Breast epithelium (tissue), 4 donors: ENCODE data around the gene NDUFB4. TPM values are rescaled to one million over a fixed set of nuclear protein-coding genes. Genes with fewer than 3 reads are reported as not detected.

Source experiments
- DNase-seq, 2 donors: peaks; one replicate each; pipeline ENCODE4 v3.0.0-alpha.2; 2019; ENCODE audit warnings: low spot score in 2 of 2
- H3K27ac ChIP-seq, 2 donors: fragments of 200-600 bp; sonication (generic) in 1 of 2; one replicate each; pipeline ENCODE4 v1.5.1; 2016 to 2019; ENCODE audit warnings: mild to moderate bottlenecking in 1 of 2
- H3K27me3 ChIP-seq, 2 donors: fragments of 200-600 bp; sonication (generic) in 1 of 2; one replicate each; pipeline versions ENCODE4 v1.5.1 to v1.6.0; 2017 to 2019; ENCODE audit warnings: control low read depth in 1 of 2, mild to moderate bottlenecking in 1 of 2
- H3K36me3 ChIP-seq: fragments of 200-600 bp; one replicate; pipeline ENCODE4 v1.5.1; 2019
- H3K4me1 ChIP-seq, 2 donors: fragments of 200-600 bp; sonication (generic); one replicate each; pipeline ENCODE4 v1.5.1; 2016 to 2019; ENCODE audit warnings: control low read depth in 1 of 2
- H3K4me3 ChIP-seq, 3 donors: fragments of 200-600 bp; sonication (generic); 1 replicate in 2 of 3; 2 replicates in 1 of 3; pipeline ENCODE4 v1.5.1; 2016 to 2019; ENCODE audit warnings: mild to moderate bottlenecking in 3 of 3, moderate library complexity in 2 of 3
- H3K9me3 ChIP-seq, 2 donors: fragments of 200-600 bp; sonication (generic) in 1 of 2; one replicate each; pipeline ENCODE4 v1.5.1; 2016 to 2019; ENCODE audit warnings: control low read depth in 1 of 2
- CTCF ChIP-seq, 3 donors: fragments of 450-650 bp; IDR thresholded peaks; one replicate each; pipeline ENCODE4 v1.5.1; 2016 to 2017; ENCODE audit warnings: antibody characterized with exemption in 3 of 3, mild to moderate bottlenecking in 3 of 3, moderate library complexity in 3 of 3
- POLR2A ChIP-seq: fragments of 450-650 bp; IDR thresholded peaks from one replicate; pipeline ENCODE4 v1.6.1; 2016; ENCODE audit warnings: antibody characterized with exemption, mild to moderate bottlenecking, moderate library complexity
- POLR2AphosphoS5 ChIP-seq, 3 donors: sonication (generic); formaldehyde crosslinking; IDR thresholded peaks; one replicate each; pipeline ENCODE4 v1.6.1; 2017; ENCODE audit warnings: antibody characterized with exemption in 3 of 3
- intact Hi-C: fragments of 100-400 bp; cut with DNase I; formaldehyde crosslinking; loops from one replicate; pipeline ENCODE4 v1.15.1; 2023; ENCODE audit warnings: low total_unique reads
- total RNA-seq, 3 donors: library from RNA; depleted of rRNA; stranded (reverse); fragments of >200 nt; gene quantifications; one replicate each; pipeline ENCODE4 v1.1.0, GENCODE V29; 2016

NDUFB4 gene
- 100 to 1,000 TPM in 2 of 3 donors, 10 to 100 TPM in 1; 88.4 to 116 (median 106) TPM for total RNA-seq

DNA sequence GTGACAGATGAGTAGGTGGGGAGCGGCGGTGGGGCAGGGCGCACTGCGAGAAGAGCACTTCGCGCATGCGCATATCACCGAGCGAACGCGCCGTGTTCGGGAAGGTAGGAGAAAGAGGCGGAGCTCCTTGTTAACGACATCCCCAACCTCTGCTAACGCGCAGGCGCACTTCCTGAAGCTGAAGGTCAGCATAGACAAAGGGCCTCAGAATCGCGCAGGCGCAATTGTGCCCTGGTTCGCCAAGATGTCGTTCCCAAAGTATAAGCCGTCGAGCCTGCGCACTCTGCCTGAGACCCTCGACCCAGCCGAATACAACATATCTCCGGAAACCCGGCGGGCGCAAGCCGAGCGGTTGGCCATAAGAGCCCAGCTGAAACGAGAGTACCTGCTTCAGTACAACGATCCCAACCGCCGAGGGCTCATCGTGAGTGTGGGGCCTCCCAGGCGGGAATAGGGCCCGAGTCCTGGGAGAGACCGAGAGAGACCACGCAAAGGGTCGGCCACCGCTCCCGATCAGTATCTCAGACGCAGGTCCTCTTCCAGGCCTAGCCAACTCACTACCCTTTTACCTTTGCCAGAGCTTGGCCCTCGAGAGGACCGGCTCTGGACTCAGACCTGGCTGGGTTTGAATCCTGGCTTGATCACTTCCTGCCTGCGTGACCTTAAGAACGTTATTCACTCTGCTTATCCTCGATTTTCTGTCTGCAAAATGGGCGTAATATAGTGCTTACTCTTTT, at the start of gene NDUFB4:
NDUFB4 (plus strand) TSS at position 221 of the 737 bp plus-strand sequence; CDS start at position 245, 24 bp downstream.
- peak; percentile 95 for DNase-seq
- TF ChIP-seq POLR2A (peak; percentile 69), POLR2AphosphoS5 (IDR thresholded peaks at IDR 0.05) (peak; percentile 66 to 97 (median 81)), CTCF (IDR thresholded peaks at IDR 0.05) (no peak)
- no peaks in the 10 kb centered on the region for H3K9me3 ChIP-seq
- H3K36me3 ChIP-seq, result no peaks in the 10 kb centered on the region
- peak within 1 kb of the TSS; percentile 79 to 80 (median 79) for H3K4me3 ChIP-seq
- intact Hi-C loops, result no loop called here
- H3K27me3 ChIP-seq, result no peaks in the 10 kb centered on the region
- H3K4me1 ChIP-seq, result peaks cover 3 to 9% of the 10 kb centered on the region in 2 donors
- H3K27ac ChIP-seq, result peak within 1 kb of the TSS; percentile 95 to 96

DNA sequence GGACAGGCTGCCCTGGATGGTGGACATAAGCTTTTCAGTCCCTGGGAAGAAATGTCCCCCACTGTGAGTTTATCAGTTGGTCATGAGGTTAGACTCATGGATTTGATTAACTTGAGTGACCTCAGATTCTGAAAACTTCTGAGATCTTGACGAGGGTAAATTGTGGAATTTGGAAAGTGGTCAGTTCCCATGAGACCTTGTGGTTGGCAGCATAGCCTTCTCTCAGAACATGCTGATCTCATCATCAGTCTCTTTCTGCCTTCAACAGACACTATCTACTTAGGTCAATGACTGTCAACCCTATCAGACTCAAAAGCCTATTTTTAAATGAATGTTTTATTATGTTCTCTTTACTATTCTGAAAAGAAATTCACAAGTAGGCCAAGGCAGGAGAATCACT, 45.6 kb upstream of the NDUFB4 start:
- H3K27ac ChIP-seq, result no peak overlapping the region

DNA sequence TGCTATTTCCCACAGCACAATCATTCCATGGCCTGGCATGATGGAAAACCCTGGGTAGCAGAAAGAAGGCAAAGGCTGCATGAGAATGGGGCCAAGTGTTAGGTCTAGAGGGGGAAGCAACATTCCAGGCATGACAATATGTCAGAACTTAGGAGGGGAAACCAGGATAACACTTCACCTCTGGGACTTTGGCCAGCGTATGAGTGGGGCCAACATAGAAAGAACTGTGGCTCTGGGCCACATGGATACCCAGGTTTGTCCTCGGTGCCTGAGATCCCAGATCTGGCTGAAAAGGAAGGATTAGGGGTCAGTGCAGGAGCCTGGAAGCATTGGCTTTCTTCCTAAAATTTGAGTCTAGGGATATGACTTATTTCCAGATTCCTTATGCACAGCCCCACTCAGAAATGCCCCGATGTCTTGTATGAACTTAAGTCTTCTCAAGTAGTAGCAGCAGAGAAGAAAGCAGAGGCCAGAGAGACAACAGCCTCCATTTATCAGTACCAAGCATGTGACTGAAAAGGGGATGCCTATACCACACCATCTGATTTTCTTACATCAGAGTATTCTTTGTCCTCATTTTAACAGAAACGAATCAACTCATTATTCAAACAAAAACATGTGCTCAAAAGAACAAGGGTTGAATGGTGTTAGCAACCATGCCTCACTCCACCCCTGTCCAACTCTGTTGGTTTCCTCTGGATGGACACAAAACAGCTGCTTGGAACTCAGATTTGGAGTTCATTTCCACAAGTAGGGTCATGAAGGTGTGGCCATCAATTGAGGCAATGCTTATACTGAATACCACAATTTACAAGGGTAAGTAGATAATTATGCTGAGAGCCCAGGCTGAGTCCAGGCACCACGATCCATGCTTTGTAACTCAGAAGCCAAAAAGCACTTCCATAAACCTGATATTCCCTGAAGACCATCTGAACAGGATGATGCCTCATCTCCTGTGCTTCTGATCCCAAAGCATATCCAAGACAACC, 43.7 kb upstream of the NDUFB4 start:
- no peak for TF ChIP-seq POLR2A
- no peak for TF ChIP-seq POLR2AphosphoS5 (IDR thresholded peaks at IDR 0.05)
- TF ChIP-seq CTCF (IDR thresholded peaks at IDR 0.05), result no peak
- intact Hi-C loops, result no loop called here
- Histone ChIP-seq H3K36me3 (no peaks in the 10 kb centered on the region), H3K4me1 (no peaks in the 10 kb centered on the region), H3K4me3 (no peak overlapping the region), H3K27ac (no peak overlapping the region), H3K9me3 (no peaks in the 10 kb centered on the region), H3K27me3 (no peaks in the 10 kb centered on the region)
- no peak for DNase-seq

More for the DNA sequence above, 45.6 kb upstream of the NDUFB4 start:
- Histone ChIP-seq H3K36me3 (no peaks in the 10 kb centered on the region), H3K4me1 (no peaks in the 10 kb centered on the region), H3K9me3 (no peaks in the 10 kb centered on the region), H3K27me3 (no peaks in the 10 kb centered on the region), H3K4me3 (no peak overlapping the region)
- TF ChIP-seq POLR2AphosphoS5 (IDR thresholded peaks at IDR 0.05), result no peak
- no peak for TF ChIP-seq POLR2A
- no peak for TF ChIP-seq CTCF (IDR thresholded peaks at IDR 0.05)
- DNase-seq, result no peak
- intact Hi-C loops, result no loop called here

DNA sequence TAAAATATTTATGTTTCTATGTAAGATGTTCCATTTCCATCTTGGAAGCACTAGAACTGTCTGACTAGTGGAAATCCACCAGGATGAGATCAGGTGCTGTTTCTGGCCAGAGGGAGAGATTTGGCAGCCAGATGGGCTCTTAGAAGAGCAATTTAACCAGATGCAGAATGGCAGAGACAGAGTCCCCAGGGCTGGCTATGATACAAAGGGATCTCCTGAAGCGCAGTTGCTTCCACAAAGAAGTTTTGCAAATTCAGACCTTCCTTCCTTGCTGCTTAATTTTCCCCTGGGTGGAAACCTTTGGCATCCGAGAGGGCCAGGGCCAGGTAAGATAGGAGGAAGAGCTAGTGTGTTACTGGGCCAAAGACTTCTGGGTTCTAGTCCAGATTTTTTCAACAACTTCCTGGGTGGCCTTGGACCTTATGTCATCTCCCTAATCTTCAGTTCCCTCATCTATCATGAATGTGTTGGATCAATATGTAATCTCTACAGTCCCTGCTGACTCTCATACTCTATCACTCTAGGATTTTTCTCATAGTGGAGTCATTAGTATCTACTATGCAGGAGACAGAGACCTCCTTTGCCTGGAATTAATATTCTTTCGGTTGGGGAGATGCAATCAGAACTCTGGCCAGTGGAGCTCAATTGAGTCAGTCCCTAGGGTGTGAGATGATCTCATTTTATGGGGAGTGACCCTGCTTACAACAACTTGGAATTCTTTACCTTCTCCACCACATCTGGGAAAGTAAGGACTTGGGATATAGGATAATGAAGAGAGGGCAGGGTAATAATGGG, 41.1 kb upstream of the NDUFB4 start:
- peak overlapping the region in 1 of 2 donors; percentile 16 for H3K27ac ChIP-seq

More for the DNA sequence above, 41.1 kb upstream of the NDUFB4 start:
- intact Hi-C loops, result no loop called here
- Histone ChIP-seq H3K36me3 (no peaks in the 10 kb centered on the region), H3K4me1 (no peaks in the 10 kb centered on the region), H3K9me3 (no peaks in the 10 kb centered on the region), H3K27me3 (no peaks in the 10 kb centered on the region), H3K4me3 (no peak overlapping the region)
- DNase-seq, result no peak
- TF ChIP-seq CTCF (IDR thresholded peaks at IDR 0.05) (no peak), POLR2A (no peak), POLR2AphosphoS5 (IDR thresholded peaks at IDR 0.05) (no peak)
